Mammary microvascular endothelial cell (primary cell): ENCODE data around the gene CARD8. TPM values are rescaled to one million over a fixed set of nuclear protein-coding genes. Genes with fewer than 3 reads are reported as not detected.

Experiments
- total RNA-seq: library from RNA; depleted of rRNA; stranded (reverse); fragments of >200 nt; gene quantifications from 2 replicates; pipeline ENCODE4 v1.2.3, GENCODE V29; 2015

CARD8 gene, protein sequence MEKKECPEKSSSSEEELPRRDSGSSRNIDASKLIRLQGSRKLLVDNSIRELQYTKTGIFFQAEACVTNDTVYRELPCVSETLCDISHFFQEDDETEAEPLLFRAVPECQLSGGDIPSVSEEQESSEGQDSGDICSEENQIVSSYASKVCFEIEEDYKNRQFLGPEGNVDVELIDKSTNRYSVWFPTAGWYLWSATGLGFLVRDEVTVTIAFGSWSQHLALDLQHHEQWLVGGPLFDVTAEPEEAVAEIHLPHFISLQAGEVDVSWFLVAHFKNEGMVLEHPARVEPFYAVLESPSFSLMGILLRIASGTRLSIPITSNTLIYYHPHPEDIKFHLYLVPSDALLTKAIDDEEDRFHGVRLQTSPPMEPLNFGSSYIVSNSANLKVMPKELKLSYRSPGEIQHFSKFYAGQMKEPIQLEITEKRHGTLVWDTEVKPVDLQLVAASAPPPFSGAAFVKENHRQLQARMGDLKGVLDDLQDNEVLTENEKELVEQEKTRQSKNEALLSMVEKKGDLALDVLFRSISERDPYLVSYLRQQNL
- total RNA-seq = 63.4 and 69.2 TPM in 2 replicates

DNA sequence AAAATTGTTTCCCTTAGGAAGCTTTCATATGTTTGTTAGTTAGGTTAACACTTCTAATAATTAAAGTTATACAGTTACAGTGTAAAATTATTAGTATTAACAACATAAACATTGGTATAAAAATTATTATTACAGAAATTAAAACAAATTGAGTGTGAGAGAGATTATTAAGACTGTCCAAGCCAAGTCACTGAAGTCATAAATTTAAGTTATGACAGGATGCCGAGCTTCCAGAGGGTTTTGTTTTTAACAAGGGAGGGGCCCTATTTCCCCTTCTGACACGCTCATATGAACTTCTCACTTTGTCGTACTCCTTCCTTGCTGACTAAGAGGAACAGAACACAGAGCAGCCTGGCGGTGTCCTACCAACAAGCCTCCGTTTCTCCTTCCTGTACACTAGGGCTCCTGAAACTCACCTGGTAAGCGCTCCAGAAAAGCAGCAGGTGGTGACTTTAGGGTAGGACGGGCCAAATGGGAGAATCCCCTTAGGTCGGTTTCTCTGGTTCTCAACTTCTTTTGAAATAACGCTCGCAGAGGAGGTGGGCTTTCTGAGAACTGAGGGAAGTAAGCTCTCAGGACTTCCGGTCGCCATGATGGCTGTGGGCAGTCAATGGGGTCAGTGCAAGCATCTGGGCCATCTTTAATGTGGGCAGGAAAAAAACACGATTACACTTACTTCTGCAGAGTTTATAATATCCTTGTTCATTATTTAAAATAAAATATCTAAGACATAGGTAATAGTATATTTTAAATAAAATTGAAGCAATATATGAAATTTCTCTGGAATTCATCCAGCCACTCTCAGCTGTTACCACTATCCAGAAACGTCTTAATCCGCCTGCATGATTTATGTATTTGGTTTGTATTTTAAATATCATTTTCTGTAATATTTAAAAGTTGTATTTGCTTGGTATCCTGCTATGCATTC is at the start of gene CARD8:
Gene CARD8 (minus strand): TSS at position 537 of the 928 bp plus-strand sequence. CDS start 14,892 bp downstream, outside the sequence.

DNA sequence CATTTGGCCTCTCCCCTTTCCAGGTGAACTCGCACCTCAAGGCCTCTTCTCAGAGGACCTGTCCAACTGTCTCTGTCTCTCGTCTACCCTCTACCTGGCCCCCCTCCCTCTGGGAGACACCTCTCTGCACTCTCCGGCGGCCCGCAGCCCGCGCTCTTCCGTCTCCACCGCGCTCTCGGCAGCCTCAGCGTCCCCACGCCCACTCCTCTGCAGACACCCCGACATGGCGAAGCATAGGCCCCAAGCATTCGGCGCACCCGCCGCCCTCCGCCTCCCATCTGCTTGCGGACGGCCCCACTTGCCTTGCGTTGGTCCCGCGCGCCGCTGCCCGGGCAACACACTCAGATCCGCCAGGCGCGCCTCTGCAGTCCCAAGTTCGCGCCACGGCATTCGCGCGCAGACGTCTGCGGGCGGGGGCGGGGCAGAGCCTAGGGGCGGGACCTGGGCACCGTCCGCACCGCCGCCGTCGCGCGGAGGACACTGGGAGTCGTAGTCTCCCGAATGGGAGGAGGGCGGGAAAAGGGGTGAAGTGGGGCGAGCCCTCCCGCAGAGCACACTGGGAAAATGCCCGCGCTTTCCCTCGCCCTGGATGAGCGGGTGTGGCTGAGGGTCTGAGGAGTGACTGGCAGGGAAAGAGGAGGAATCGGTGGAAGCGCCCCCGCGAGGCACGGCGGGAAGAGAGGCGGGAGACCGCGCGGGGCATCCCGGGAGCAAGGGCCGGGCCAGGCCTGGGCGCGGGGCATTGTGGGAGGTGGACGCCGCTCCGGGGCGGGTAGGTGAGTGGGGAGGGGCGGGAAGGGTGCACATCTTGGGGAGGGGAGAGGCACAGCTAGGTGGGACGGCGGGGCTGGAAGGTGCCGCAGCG is 85.5 kb downstream of the CARD8 start, which contains the start of the genes LIG1 and ZSWIM9:
Gene LIG1 (minus strand): TSS at position 406 of the 865 bp plus-strand sequence. CDS start 4,778 bp downstream, outside the sequence.
Gene ZSWIM9 (plus strand): TSS at position 742 of the 865 bp plus-strand sequence. CDS start 1,123 bp downstream, outside the sequence.

Other genes with a start within 250 kb of the CARD8 start
- not detected in 2 replicates for gene CABP5, start 211.8 kb downstream of the CARD8 start, total RNA-seq
- 91.2 and 93.5 TPM in 2 replicates for gene PLA2G4C, start 145.1 kb downstream of the CARD8 start, total RNA-seq
- 50.4 and 81.1 TPM in 2 replicates for gene LIG1, start 85.6 kb downstream of the CARD8 start, total RNA-seq
- 2.8 and 3.1 TPM in 2 replicates for gene ZSWIM9, start 85.2 kb downstream of the CARD8 start, total RNA-seq
- 1.8 and 1.9 TPM in 2 replicates for gene ZNF114, start 14.2 kb upstream of the CARD8 start, total RNA-seq
- gene EMP3, start 69.6 kb upstream of the CARD8 start, total RNA-seq = 30.1 and 45.4 TPM in 2 replicates
- 3.5 and 8.0 TPM in 2 replicates for gene TMEM143, start 108.0 kb upstream of the CARD8 start, total RNA-seq
- not detected in 2 replicates for gene SYNGR4, start 108.5 kb upstream of the CARD8 start, total RNA-seq
- 96.5 and 102 TPM in 2 replicates for gene KDELR1, start 135.6 kb upstream of the CARD8 start, total RNA-seq
- gene GRIN2D, start 137.8 kb upstream of the CARD8 start, total RNA-seq = 0.40 and 0.64 TPM in 2 replicates
- 67.2 and 69.6 TPM in 2 replicates for gene GRWD1, start 190.1 kb upstream of the CARD8 start, total RNA-seq
- gene KCNJ14, start 199.7 kb upstream of the CARD8 start, total RNA-seq = 0.20 and 0.39 TPM in 2 replicates
- 35.5 and 41.4 TPM in 2 replicates for gene CYTH2, start 213.5 kb upstream of the CARD8 start, total RNA-seq